ENCODE measurements around the gene TM4SF4.

Gene TM4SF4

DNA sequence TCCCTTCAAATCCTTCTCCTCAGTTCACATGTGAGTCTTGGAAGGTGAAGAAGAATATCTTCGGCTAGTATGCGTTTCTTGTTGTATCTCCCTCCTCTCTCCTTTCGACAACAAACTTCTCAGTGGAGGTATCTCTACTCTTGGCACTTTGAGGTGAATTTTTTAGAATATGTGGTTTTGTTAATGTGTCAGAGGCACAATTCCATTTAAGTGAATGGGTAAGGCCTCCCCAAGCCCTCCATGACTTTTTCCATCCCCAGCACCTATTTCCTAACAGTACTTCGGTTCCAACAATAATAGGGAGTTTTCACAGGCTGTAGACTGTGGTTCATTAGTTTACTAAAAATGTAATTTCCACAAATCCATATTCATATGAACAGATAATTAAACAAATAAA lies 74.2 kb downstream of the TM4SF4 start:
- DNase-seq (ENCODE audit: low spot score), result no peak

GRCh38 chr3:149551500-149551899 lies 77.0 kb downstream of the TM4SF4 start:
- no peak for DNase-seq (ENCODE audit: low spot score)

DNA sequence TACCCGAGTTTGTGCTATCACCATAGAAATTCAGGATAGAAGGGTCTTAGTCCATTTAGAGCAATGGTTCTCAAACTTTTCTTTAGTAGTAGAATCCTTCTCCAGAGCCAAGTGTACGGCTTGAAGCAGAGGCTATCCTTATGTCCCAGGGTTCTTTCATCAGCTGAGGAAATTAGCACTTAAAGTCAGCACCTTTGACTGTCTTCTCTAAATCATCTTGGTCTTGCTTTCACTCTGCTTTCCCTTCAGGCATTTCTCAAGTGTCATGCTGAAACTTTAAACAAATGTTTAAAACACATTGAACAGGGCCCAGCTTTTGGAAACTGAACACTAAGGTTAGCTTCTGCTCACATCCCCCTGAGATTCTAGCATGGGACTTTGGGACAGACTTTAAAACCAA lies 78.2 kb downstream of the TM4SF4 start:
- DNase-seq (ENCODE audit: low spot score), result no peak
